Activated CD8-positive, alpha-beta memory T cell treated with anti-CD3 and anti-CD28 coated beads, Interleukin-2, amount 10 ng/mL, durations not matched to agents 7 days and 5 days (primary cell): Measurements from ENCODE around the gene RBM19. TPM values are rescaled to one million over a fixed set of nuclear protein-coding genes. Genes with fewer than 3 reads are reported as not detected.

ENCODE experiments used
- ATAC-seq: fragments of 150-1000 bp; cut with Tn5 transposase; one replicate; pipeline ENCODE4 v1.10.0; 2021; ENCODE audit warnings: moderate library complexity
- CTCF ChIA-PET: fragments of 350-600 bp; sonication (Branson Sonifier 250); formaldehyde crosslinking; loops from one replicate; lab custom pipeline; 2021; ENCODE audit warnings: antibody characterized with exemption; lab: Charles Lee
- DNase-seq: peaks from one replicate; pipeline ENCODE4 v3.0.0-alpha.2; 2020
- H3K27ac Mint-ChIP-seq: one replicate; pipeline ENCODE4 v1.8.0; 2021; ENCODE audit warnings: mild to moderate bottlenecking, mixed read lengths
- H3K27me3 Mint-ChIP-seq: one replicate; pipeline ENCODE4 v1.8.0; 2021; ENCODE audit warnings: mixed read lengths
- H3K36me3 Mint-ChIP-seq: one replicate; pipeline ENCODE4 v1.8.0; 2021; ENCODE audit warnings: mild to moderate bottlenecking, mixed read lengths
- H3K4me1 Mint-ChIP-seq: one replicate; pipeline ENCODE4 v1.8.0; 2021; ENCODE audit warnings: mixed read lengths
- H3K4me3 Mint-ChIP-seq: one replicate; pipeline ENCODE4 v1.8.0; 2021; ENCODE audit warnings: mild to moderate bottlenecking, moderate library complexity, mixed read lengths
- H3K9me3 Mint-ChIP-seq: one replicate; pipeline ENCODE4 v1.8.0; 2022; ENCODE audit warnings: low read depth, mixed read lengths
- total RNA-seq, 2 experiments: library from RNA; stranded (reverse); gene quantifications; one replicate each; pipeline ENCODE4 v1.2.3, GENCODE V29; 2021

Gene RBM19
- total RNA-seq, 2 experiments from 2014 or later: 39.8 to 55.7 TPM

DNA sequence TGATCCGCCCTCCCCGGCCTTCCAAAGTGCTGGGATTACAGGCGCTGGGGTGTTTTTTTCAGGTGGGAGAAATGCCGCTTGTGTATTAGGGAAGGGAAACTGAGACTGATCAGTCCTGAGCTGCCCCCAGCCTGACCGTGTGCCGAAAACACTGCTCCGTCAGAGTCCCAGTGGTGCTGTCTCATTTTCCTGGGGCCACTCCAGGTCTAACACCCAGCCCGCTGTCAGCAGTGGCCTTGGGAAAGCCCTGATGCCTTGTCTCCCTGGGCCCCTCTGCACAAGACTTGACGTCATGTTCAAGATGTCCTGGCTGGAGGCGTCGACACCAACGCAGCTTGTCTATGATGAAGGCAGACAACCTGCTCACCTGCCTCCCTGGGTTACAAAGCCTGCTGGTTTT lies 165.9 kb downstream of the RBM19 start:
- Mint-ChIP-seq H3K27ac (no peak overlapping the region), H3K27me3 (no peaks in the 10 kb centered on the region), H3K9me3 (no peaks in the 10 kb centered on the region), H3K36me3 (no peaks in the 10 kb centered on the region), H3K4me3 (no peak overlapping the region), H3K4me1 (no peaks in the 10 kb centered on the region)
- CTCF ChIA-PET: no interaction called here
- ATAC-seq (no peak), DNase-seq (no peak)

- CTCF ChIA-PET: no interaction called here
- no peaks in the 10 kb centered on the region for H3K27me3 Mint-ChIP-seq
- no peak overlapping the region for H3K27ac Mint-ChIP-seq
Observed at GRCh38 chr12:113798552-113798951, 167.6 kb downstream of the RBM19 start.

DNA sequence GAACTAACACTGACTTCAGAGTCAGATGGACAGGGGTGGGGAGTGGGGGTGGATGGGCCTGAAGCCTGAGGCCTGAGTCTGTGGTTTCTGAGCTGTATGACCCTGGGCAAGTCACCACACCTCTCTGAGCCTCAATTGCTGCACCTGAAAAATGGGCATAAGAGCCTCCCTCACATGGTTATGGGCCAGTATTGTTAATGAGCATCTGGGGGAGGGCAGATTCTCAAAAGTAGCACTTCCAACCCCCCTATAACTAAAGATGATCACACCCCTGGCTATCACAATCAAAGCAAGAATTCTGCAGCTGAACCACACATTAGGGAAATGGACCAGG lies 168.6 kb downstream of the RBM19 start:
- no peak overlapping the region for H3K4me3 Mint-ChIP-seq
- no peaks in the 10 kb centered on the region for H3K36me3 Mint-ChIP-seq
- CTCF ChIA-PET: no interaction called here
- no peak overlapping the region for H3K27ac Mint-ChIP-seq
- no peaks in the 10 kb centered on the region for H3K27me3 Mint-ChIP-seq
- H3K4me1 Mint-ChIP-seq: no peaks in the 10 kb centered on the region
- ATAC-seq (no peak), DNase-seq (no peak)
- no peaks in the 10 kb centered on the region for H3K9me3 Mint-ChIP-seq

More at GRCh38 chr12:113798552-113798951, 167.6 kb downstream of the RBM19 start:
- ATAC-seq (no peak), DNase-seq (no peak)
- no peaks in the 10 kb centered on the region for H3K9me3 Mint-ChIP-seq
- no peak overlapping the region for H3K4me3 Mint-ChIP-seq
- H3K36me3 Mint-ChIP-seq: no peaks in the 10 kb centered on the region
- H3K4me1 Mint-ChIP-seq: no peaks in the 10 kb centered on the region

DNA sequence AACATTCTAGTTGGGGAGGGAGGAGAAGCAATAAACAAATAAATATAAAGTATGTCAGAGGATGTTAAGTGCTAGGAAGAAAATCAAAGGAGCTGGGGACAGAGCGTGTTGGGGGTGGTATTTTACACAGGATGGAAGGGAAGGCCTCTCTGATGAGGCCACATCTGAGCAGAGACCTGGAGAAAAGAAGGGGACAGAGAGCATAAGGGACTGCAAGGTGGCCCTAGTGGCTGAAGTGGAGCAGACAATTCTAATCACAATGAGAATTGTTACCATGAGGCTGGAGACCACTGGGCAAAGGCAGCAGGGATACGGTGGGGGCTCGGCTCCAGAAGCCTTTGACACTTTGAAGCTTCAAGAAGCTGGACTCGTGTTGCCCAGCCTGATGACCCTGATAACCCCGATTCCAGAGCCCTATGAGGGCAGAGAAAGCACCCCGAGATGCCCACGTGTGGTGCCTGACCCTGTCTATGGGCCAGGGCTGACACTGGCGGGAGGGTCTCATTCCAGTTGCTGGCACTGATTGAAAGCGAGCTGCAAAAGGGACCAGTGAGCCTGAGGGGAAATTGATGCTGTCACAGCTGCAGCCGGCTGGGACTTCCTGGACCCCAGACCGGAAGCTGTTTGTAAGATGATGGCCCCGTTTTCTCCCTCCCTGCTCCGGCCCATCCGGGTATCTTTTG lies 169.1 kb downstream of the RBM19 start:
- no peaks in the 10 kb centered on the region for H3K4me1 Mint-ChIP-seq
- H3K4me3 Mint-ChIP-seq: no peak overlapping the region
- DNase-seq: no peak
- CTCF ChIA-PET: no interaction called here
- no peak for ATAC-seq
- H3K9me3 Mint-ChIP-seq: no peaks in the 10 kb centered on the region
- H3K36me3 Mint-ChIP-seq: no peaks in the 10 kb centered on the region
- H3K27ac Mint-ChIP-seq: no peak overlapping the region
- H3K27me3 Mint-ChIP-seq: no peaks in the 10 kb centered on the region

GRCh38 chr12:113796066-113796827 lies 169.9 kb downstream of the RBM19 start:
- no peaks in the 10 kb centered on the region for H3K27me3 Mint-ChIP-seq
- H3K27ac Mint-ChIP-seq: no peak overlapping the region
- ATAC-seq: no peak
- H3K4me3 Mint-ChIP-seq: no peak overlapping the region
- H3K9me3 Mint-ChIP-seq: no peaks in the 10 kb centered on the region
- no peak for DNase-seq
- H3K36me3 Mint-ChIP-seq: no peaks in the 10 kb centered on the region
- no peaks in the 10 kb centered on the region for H3K4me1 Mint-ChIP-seq
- CTCF ChIA-PET: no interaction called here

GRCh38 chr12:113795445-113795844 lies 170.7 kb downstream of the RBM19 start:
- H3K4me3 Mint-ChIP-seq: no peak overlapping the region
- no peaks in the 10 kb centered on the region for H3K27me3 Mint-ChIP-seq
- no peaks in the 10 kb centered on the region for H3K4me1 Mint-ChIP-seq
- no peak overlapping the region for H3K27ac Mint-ChIP-seq
- ATAC-seq: no peak
- no peaks in the 10 kb centered on the region for H3K36me3 Mint-ChIP-seq
- no peak for DNase-seq
- no peaks in the 10 kb centered on the region for H3K9me3 Mint-ChIP-seq
- CTCF ChIA-PET: no interaction called here

DNA sequence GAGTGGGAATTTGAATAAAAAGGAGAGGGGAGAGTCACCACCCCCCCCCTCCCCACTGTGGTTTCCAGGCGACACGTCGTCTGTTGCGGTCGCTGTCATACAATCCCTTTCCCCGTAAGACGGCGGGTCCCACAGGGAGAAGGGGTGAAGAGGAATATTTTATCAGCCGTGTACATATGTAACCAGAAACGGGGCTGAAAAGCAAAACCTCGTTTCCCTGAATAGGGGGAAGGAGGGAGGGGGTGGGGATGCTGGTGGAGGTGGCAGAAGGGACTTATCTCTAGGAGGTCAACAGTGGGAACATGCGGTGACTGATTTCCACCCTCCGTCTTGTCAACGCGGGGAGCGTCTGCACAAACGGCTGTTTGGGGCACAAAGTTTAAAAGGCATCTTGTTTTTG lies 171.4 kb downstream of the RBM19 start:
- Mint-ChIP-seq H3K4me1 (no peaks in the 10 kb centered on the region), H3K36me3 (no peaks in the 10 kb centered on the region), H3K27me3 (no peaks in the 10 kb centered on the region), H3K27ac (no peak overlapping the region), H3K9me3 (no peaks in the 10 kb centered on the region), H3K4me3 (no peak overlapping the region)
- DNase-seq (no peak), ATAC-seq (no peak)
- CTCF ChIA-PET: no interaction called here

GRCh38 chr12:113793250-113793649 lies 172.9 kb downstream of the RBM19 start:
- Mint-ChIP-seq H3K36me3 (no peaks in the 10 kb centered on the region), H3K27me3 (no peaks in the 10 kb centered on the region), H3K27ac (no peak overlapping the region), H3K4me1 (no peaks in the 10 kb centered on the region), H3K4me3 (no peak overlapping the region), H3K9me3 (no peaks in the 10 kb centered on the region)
- ATAC-seq (no peak), DNase-seq (no peak)
- CTCF ChIA-PET: no interaction called here

DNA sequence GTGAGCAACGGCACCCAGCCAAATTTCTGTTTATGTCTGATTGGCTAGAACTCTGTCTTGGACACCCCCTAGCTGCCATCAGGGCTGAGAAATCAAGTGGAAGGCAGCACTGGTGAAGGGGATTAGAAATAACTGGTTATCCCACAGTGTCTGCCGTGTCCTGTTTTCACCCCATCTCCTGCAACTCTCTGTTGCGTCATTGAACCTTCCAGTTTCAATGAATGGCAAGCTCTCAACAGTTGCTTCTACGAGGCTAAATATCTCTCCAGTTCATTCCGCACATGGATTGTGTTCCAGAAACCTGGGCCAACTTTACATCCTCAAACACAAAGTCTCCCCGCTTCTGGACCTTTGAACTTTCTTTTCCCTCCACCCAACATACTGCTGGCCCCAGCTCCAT lies 173.7 kb downstream of the RBM19 start:
- no peaks in the 10 kb centered on the region for H3K9me3 Mint-ChIP-seq
- no peaks in the 10 kb centered on the region for H3K36me3 Mint-ChIP-seq
- no peak overlapping the region for H3K4me3 Mint-ChIP-seq
- H3K4me1 Mint-ChIP-seq: no peaks in the 10 kb centered on the region
- CTCF ChIA-PET: no interaction called here
- no peak for ATAC-seq
- H3K27me3 Mint-ChIP-seq: no peaks in the 10 kb centered on the region
- H3K27ac Mint-ChIP-seq: no peak overlapping the region
- DNase-seq: no peak

GRCh38 chr12:113788020-113788856 lies 177.9 kb downstream of the RBM19 start:
- Mint-ChIP-seq H3K4me3 (no peak overlapping the region), H3K27ac (no peak overlapping the region), H3K27me3 (no peaks in the 10 kb centered on the region), H3K9me3 (no peaks in the 10 kb centered on the region), H3K36me3 (no peaks in the 10 kb centered on the region), H3K4me1 (no peaks in the 10 kb centered on the region)
- CTCF ChIA-PET: no interaction called here
- ATAC-seq (no peak), DNase-seq (no peak)

DNA sequence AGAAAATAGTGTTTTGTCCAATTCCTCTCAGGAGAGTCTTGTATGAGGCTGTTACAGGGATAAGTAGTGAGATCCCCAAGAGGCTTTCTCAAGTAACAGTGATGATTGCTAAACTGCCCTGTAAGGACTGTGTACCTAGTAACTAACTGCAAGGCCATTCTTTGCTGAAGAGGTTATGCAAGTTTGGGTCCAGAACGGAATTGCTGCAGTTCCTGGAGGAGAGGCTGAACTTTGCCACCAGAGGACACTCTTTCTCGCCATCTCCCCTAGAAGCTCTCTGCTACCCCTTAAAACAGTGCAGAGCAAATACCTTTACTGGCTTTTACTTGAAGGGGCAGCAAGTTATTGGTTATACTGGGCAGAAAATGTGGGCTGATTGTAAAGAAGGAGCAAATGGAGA lies 180.0 kb downstream of the RBM19 start:
- Mint-ChIP-seq H3K27ac (no peak overlapping the region), H3K36me3 (no peaks in the 10 kb centered on the region), H3K4me3 (no peak overlapping the region), H3K4me1 (no peaks in the 10 kb centered on the region), H3K27me3 (no peaks in the 10 kb centered on the region), H3K9me3 (no peaks in the 10 kb centered on the region)
- CTCF ChIA-PET: no interaction called here
- ATAC-seq: no peak
- no peak for DNase-seq

DNA sequence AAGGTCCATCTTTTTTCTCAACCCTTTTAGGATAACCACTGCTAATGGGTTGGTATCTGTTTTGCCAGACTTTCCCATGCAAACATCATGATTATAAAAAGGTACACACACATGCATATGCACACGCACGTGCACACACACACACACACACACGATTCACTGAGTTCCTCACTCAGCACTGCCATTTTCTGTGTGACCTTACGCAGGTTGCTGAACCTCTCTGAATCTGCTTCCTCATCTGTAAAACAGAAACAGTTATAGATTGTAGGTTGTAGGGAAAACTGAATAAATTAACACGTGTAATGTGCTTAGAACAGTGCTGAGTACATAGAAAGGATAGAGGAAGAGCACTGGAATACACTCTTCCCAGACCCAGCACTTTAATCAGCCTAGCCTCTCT lies 182.3 kb downstream of the RBM19 start:
- Mint-ChIP-seq H3K4me1 (no peaks in the 10 kb centered on the region), H3K27me3 (peaks cover 2% of the 10 kb centered on the region), H3K36me3 (no peaks in the 10 kb centered on the region), H3K27ac (no peak overlapping the region), H3K9me3 (no peaks in the 10 kb centered on the region), H3K4me3 (no peak overlapping the region)
- DNase-seq (no peak), ATAC-seq (no peak)
- CTCF ChIA-PET: no interaction called here

DNA sequence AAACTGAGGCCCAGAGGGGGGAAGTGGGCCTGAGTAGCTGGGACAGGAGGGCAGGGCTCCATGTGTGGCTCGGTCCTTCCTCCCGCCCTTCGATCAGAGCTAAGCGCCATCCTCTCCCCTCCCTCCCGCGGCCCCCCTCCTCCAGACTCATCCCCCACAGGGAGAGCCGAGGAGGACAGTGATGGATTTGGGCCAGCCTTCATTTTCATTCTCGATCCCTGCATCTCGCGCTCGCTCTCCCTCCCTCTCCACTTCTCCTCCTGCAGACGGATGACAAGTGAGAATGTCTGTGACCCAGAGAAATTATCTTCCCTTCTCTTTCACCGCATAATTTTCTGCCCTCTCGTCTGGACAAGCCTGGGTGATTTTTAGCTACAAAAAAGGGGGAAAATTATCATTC lies 183.3 kb downstream of the RBM19 start:
- no peaks in the 10 kb centered on the region for H3K36me3 Mint-ChIP-seq
- H3K9me3 Mint-ChIP-seq: no peaks in the 10 kb centered on the region
- peaks cover 2% of the 10 kb centered on the region for H3K27me3 Mint-ChIP-seq
- H3K4me1 Mint-ChIP-seq: no peaks in the 10 kb centered on the region
- no peak overlapping the region for H3K4me3 Mint-ChIP-seq
- ATAC-seq (no peak), DNase-seq (no peak)
- CTCF ChIA-PET: no interaction called here
- no peak overlapping the region for H3K27ac Mint-ChIP-seq
